Uterus (tissue), 2 donors: Measurements from ENCODE around the gene TMEM115.

Experiments used
- CTCF ChIP-seq, 4 experiments: fragments of 200-600 bp in 2 of 4; fragments of 450-650 bp in 2 of 4; sonication (generic) in 2 of 4; IDR thresholded peaks; one replicate each; pipeline ENCODE4 v1.5.1; 2016 to 2019; ENCODE audit warnings: antibody characterized with exemption in 4 of 4, mild to moderate bottlenecking in 2 of 4, moderate library complexity in 1 of 4
- POLR2A ChIP-seq, 2 donors: fragments of 450-650 bp; IDR thresholded peaks; one replicate each; pipeline ENCODE4 v1.6.1; 2016; ENCODE audit warnings: antibody characterized with exemption in 2 of 2, mild to moderate bottlenecking in 1 of 2, moderate library complexity in 1 of 2

- TF ChIP-seq CTCF (IDR thresholded peaks at IDR 0.05) (no peak), POLR2A (IDR thresholded peaks at IDR 0.05) (no peak)
Observed at GRCh38 chr3:50334339-50335075, 24.8 kb downstream of the TMEM115 start.
